PC-3 (cell line): ENCODE results near the gene FLOT1.

ENCODE experiments used
- CTCF ChIP-seq: fragments of 300-600 bp; sonication (generic); conservative IDR thresholded peaks from 2 replicates; pipeline ENCODE4 v1.5.1; 2017; ENCODE audit warnings: antibody characterized with exemption, low read depth, mild to moderate bottlenecking, low read length
- EZH2 ChIP-seq: fragments of 300-600 bp; sonication (generic); IDR thresholded peaks from one replicate; pipeline ENCODE4 v1.6.1; 2017; ENCODE audit warnings: antibody characterized with exemption, mild to moderate bottlenecking, low read length; ENCODE audit not compliant: unreplicated experiment
- EZH2phosphoT487 ChIP-seq: fragments of 300-600 bp; sonication (generic); IDR thresholded peaks from 2 replicates; pipeline ENCODE4 v1.6.1; 2018; ENCODE audit warnings: mild to moderate bottlenecking, antibody characterized with exemption, low read length, borderline replicate concordance

GRCh38 chr6:30770592-30770991, 28.1 kb upstream of the FLOT1 start:
- TF ChIP-seq CTCF (no peak), EZH2 (no peak), EZH2phosphoT487 (no peak)
